GM21390 (cell line): Measurements from ENCODE around the gene PTGDR.
A peak's percentile ranks its signal among the peaks of the same experiment; 100 is the strongest.

ENCODE experiments used
- ATAC-seq: cut with Tn5 transposase; IDR thresholded peaks from one replicate; pipeline ENCODE4 v1.9.1; 2021; ENCODE audit not compliant: unreplicated experiment

Gene PTGDR

GRCh38 chr14:52307905-52308304 lies 40.4 kb downstream of the PTGDR start:
- no peak for ATAC-seq

GRCh38 chr14:52310541-52310940 lies 43.0 kb downstream of the PTGDR start:
- no peak for ATAC-seq

GRCh38 chr14:52312931-52313355 lies 45.4 kb downstream of the PTGDR start:
- no peak for ATAC-seq

GRCh38 chr14:52313462-52313861 lies 46.0 kb downstream of the PTGDR start:
- no peak for ATAC-seq

DNA sequence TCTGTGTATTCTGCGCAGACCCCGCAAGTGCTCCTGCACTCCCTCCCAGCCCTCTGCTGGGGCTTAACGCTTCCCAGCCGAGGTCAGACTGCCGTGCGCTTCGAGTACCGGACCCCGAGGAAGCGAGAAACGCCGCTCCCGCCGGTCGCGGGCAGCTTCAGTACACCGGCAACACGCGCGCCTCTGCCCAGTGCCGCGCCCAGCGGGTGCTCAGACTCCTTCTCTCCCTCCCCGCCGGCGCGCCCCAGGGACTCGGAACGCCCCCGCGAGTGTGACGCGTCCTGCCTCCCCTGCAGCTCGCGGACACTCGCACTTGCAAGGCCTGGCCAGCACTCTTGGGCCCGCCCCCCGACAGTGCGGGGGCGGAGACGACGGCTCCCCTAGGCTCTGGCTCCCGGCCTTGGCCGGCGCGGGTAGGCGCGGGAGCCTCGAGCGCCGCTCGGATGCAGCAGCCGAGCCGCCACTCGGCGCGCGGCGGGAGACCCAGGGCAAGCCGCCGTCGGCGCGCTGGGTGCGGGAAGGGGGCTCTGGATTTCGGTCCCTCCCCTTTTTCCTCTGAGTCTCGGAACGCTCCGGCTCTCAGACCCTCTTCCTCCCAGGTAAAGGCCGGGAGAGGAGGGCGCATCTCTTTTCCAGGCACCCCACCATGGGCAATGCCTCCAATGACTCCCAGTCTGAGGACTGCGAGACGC lies 46.6 kb downstream of the PTGDR start, which contains the start of gene PTGER2:
TSS of gene PTGER2 (plus strand) at position 410 of the 692 bp plus-strand sequence. CDS start at position 647, 237 bp downstream.
- peak; percentile 47 for ATAC-seq

DNA sequence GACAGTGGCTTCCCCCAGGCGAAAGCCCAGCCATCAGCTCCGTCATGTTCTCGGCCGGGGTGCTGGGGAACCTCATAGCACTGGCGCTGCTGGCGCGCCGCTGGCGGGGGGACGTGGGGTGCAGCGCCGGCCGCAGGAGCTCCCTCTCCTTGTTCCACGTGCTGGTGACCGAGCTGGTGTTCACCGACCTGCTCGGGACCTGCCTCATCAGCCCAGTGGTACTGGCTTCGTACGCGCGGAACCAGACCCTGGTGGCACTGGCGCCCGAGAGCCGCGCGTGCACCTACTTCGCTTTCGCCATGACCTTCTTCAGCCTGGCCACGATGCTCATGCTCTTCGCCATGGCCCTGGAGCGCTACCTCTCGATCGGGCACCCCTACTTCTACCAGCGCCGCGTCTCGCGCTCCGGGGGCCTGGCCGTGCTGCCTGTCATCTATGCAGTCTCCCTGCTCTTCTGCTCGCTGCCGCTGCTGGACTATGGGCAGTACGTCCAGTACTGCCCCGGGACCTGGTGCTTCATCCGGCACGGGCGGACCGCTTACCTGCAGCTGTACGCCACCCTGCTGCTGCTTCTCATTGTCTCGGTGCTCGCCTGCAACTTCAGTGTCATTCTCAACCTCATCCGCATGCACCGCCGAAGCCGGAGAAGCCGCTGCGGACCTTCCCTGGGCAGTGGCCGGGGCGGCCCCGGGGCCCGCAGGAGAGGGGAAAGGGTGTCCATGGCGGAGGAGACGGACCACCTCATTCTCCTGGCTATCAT lies 47.3 kb downstream of the PTGDR start:
- ATAC-seq, result no peak

DNA sequence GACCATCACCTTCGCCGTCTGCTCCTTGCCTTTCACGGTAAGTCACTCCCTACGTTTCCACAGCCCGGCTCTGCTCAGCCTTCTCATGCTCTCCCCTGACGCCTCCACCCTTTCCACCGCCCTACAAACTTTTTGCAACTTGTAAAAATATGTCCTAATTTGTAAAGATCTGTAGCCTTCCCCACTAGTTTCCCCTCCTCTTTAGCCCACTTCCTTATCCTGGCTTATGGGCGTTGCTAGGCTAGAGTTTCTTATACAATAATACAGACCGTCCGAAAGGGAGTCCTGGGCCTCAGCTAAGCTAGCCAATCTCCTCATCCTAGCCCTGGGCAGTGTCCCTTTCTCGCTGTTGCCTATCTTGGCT lies 47.8 kb downstream of the PTGDR start:
- ATAC-seq, result no peak

GRCh38 chr14:52318062-52318461 lies 50.6 kb downstream of the PTGDR start:
- ATAC-seq, result no peak

GRCh38 chr14:52318826-52319645 lies 51.5 kb downstream of the PTGDR start:
- ATAC-seq, result no peak

DNA sequence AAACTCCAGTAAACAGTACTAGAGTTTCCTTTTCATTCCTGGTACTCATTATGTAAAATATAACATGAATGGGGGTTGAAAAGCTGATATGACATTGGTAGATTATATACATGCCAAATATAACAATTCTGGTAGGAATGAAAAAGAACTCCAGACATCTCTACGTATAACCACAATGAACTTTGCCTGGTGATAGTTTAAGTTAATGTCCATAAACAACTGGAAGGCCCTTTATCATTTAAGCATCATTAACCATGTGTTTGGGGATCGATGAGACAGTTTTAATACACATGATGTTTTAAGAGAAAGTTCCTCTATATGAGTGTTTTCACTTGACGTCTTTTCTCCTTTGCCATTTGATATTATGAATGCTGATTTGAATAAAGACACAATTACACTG lies 52.4 kb downstream of the PTGDR start:
- no peak for ATAC-seq

- ATAC-seq, result peak; percentile 94
These were observed 57.6 kb downstream of the PTGDR start for GRCh38 chr14:52325126-52325525.

DNA sequence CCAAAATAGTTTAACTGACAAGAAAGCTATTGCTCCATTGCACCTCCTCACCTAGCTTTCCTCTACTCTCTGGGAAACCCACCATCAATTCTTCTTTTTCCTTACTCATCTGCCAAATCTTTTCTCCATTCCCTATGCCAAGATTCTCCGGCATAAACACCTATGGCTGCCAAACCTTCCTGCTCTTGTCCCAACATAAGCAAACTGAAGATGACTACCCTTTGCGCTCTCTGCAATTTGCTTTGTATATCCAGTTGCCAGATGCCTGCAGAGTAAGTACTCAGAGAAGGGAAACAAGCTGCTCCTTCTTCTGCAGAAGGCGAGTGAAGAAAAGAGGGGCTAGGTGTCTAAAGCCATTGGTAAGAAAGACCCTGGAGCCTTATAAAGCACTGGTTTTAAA lies 58.1 kb downstream of the PTGDR start:
- ATAC-seq, result no peak
